ENCODE results near the gene GSTM5.
"Not testable (repeated sequence)": the region's sequence is repeated elsewhere in the genome, so short reads cannot be mapped to it uniquely, and the experiment has no call there.

Gene GSTM5

DNA sequence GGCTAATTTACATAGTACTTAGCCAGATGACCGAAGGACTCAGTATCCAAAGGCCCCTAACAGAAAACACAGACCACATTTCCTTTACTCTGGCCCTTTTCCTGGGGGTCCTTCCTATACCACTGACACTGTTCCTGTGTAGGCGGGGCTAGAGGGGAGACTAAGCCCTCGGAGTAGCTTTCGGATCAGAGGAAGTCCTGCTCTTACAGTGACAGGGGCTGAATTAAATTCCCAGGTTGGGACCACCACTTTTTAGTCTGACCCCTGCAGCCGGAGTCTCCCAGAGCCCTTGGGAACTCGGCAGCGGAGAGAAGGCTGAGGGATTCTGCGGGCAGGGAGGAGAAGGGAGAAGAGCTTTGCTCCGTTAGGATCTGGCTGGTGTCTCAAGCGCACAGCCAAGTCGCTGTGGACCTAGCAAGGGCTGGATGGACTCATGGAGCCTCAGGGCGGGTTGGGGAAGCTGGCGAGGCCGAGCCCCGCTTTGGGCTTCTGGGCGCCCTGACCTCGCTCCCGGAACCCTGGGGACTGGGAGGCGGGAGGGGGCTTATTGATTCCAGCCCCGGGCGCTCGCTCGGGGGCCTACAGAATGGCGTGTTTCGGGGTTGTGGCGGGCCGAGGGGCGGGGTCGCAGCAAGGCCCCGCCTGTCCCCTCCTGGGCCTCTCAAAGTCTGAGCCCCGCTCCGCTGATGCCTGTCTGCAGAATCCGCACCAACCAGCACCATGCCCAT lies at the start of gene GSTM5:
Gene GSTM5 (plus strand): TSS at position 659 of the 728 bp plus-strand sequence. CDS start 62 bp downstream, at position 721.
- DNase-seq (ENCODE audit: insufficient read length, low spot score); FAIRE-seq: not testable (repeated sequence)

GRCh38 chr1:109664671-109665070 lies 47.4 kb upstream of the GSTM5 start:
- FAIRE-seq, result no peak

GRCh38 chr1:109667452-109668122 lies 44.5 kb upstream of the GSTM5 start, which contains the start of gene GSTM2:
Gene GSTM2, plus strand, starts transcription at chr1:109668057. Its CDS starts 59 bp downstream, at chr1:109668116.
- DNase-seq (ENCODE audit: insufficient read length, low spot score), result peak; percentile 45
- no peak for FAIRE-seq

More at GRCh38 chr1:109664671-109665070, 47.4 kb upstream of the GSTM5 start:
- DNase-seq (ENCODE audit: insufficient read length, low spot score), result no peak

DNA sequence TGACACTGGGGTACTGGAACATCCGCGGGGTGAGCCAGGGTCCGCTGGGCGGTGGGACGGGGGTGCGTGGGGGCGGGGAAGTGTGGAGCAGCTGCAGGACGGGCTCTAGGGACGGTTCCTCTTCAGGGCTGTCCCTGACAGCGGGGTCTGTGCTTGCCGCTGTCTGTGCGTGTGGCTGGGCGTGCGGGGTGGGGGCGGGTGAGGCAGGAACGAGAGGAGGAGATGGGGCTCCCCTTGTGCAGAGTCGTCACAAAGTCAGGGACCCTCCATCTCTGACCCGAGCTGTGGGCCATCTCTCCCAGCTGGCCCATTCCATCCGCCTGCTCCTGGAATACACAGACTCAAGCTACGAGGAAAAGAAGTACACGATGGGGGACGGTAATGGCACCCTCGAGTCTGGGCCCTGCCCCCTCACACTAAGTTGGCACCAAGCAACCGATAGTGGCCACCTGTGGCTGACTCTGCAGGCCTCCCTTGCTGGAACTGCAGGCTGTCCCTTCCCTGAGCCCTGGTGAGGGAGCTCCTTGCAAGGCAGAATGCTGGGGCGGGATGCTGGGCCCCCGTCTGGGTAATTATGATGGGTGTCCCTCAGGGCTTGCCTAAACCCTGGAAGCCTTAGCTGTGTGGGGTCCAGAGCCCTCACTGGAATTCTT lies 43.8 kb upstream of the GSTM5 start:
- FAIRE-seq, result no peak
- no peak for DNase-seq (ENCODE audit: insufficient read length, low spot score)

DNA sequence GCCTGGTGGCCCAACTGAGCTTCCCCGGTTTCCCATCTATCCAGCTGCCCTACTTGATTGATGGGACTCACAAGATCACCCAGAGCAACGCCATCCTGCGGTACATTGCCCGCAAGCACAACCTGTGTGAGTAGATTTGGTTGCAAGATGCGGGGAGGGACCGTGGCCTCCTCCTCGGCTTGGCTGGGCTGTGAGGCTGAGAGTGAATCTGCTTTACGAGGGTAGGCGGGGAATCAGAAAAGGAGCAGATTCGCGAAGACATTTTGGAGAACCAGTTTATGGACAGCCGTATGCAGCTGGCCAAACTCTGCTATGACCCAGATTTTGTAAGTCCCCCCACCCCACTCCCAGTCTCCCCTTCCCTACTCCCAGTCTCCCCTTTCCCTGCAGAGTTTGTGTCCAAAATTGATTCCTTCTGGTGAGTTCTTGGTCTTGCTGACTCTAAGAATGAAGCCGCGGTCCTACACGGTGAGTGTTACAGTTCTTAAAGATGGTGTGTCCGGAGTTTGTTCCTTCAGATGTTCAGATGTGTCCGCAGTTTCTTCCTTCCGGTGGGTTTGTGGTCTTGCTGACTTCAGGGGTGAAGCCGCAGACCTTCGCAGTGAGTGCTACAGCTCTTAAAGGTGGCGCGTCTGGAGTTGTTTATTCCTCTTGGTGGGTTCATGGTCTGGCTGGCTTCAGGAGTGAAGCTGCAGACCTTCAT lies 42.7 kb upstream of the GSTM5 start:
- no peak for FAIRE-seq
- no peak for DNase-seq (ENCODE audit: insufficient read length, low spot score)

DNA sequence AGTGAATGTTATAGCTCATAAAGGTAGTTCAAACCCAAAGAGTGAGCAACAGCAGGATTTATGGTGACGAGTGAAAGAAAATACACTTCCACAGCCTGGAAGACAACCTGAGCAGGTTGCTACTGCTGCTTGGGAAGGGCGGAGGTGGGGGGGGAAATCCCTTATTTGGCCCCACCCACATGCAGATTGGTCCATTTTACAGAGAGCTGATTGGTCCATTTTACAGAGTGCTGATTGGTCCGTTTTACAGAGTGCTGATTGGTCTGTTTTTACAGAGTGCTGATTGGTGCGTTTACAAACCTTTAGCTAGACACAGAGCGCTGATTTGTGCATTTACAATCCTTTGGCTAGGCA lies 42.1 kb upstream of the GSTM5 start:
- FAIRE-seq; DNase-seq (ENCODE audit: insufficient read length, low spot score): not testable (repeated sequence)

GRCh38 chr1:109671067-109671466 lies 41.0 kb upstream of the GSTM5 start:
- no peak for DNase-seq (ENCODE audit: insufficient read length, low spot score)
- no peak for FAIRE-seq

DNA sequence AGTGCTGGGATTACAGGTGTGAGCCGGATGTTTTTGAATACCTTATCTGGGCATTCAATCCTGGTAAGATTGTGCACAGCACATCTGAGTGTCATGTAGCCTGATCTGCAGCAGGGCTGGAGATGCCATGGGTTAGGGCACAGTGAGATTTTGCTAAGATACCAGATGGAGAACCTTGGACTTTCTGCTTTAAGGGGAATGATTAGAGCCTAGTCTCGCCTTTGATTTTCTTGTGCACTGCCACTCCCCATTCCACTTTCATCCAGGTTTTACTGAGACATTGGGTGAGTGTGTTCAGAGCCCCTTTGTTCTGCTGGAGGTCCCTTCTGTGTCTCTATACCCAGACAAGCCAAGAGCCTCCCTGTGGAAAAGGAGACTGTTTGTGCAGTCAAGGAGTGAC lies 38.2 kb upstream of the GSTM5 start:
- not testable (repeated sequence) for DNase-seq (ENCODE audit: insufficient read length, low spot score); FAIRE-seq

DNA sequence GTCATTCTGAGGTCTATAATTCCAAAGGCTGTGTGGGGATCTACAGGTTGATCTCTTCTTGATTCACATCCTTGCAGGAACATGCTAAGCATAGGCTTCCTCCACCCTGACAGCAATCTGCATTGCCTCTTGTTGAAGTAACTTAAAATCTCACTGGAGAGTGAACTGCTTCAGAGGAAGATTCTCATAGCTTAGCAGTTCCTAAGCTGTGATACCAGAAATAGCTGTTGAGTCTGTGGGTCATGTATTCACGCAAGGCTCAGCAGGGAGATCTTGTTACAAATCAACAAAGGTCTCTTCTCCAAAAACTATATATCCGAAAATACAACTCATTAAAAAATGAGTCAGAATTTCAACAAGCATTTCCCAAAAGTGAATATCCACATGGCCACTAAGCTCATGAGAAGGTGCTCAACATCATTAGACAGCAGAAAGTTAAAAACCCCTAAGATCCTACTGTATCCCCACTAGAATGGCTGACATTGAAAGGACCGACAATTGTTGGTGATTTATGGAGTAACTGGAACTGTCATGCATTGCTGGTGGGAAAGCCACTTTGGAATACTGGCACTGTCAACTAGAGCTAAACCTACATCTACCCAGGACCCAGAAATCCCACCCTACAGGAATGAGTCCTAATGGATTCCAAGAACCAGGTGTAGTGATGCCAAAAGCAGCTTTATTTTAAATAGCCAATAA lies 35.2 kb upstream of the GSTM5 start:
- not testable (repeated sequence) for DNase-seq (ENCODE audit: insufficient read length, low spot score); FAIRE-seq

DNA sequence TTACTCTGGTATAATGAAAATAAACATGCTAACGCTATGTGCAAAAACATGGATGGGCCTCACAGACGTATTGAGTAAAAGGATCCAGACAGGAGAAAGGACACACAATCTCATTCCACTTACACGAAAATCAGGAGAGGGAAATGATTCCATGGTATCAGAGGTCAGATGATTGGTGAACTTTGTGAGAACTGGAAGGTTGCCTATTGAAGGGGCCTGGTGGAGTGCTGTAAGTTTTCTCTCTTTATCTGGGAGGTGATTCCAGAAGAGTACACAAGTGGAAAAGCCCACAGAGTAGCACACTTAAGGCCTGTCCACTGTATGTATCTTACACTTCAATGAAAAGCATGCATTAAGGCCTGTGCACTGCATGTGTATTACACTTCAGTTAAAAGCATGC lies 34.6 kb upstream of the GSTM5 start:
- FAIRE-seq (no peak), DNase-seq (ENCODE audit: insufficient read length, low spot score) (no peak)

DNA sequence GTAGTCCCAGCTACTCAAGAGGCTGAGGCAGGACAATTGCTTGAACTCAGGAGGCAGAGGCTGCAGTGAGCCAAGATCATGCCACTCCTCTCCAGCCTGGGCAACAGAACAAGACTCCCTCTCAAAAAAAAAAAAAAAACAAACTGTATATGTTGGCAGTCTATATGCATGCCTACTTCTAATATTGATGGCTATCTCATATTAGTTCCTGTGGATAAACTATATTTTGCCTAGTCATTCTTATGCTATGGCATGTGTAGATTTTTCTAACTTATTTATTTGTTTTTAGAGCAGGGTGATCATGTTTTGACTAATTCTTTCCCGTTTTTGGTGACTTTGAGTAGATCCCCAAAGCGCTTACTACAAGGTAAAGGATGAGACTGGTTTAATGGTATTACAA lies 33.4 kb upstream of the GSTM5 start:
- DNase-seq (ENCODE audit: insufficient read length, low spot score), result not testable (repeated sequence)

GRCh38 chr1:109684777-109685176 lies 27.3 kb upstream of the GSTM5 start:
- not testable (repeated sequence) for FAIRE-seq; DNase-seq (ENCODE audit: insufficient read length, low spot score)

More for the DNA sequence above, 33.4 kb upstream of the GSTM5 start:
- FAIRE-seq, result not testable (repeated sequence)

GRCh38 chr1:109685399-109685798 lies 26.7 kb upstream of the GSTM5 start:
- FAIRE-seq; DNase-seq (ENCODE audit: insufficient read length, low spot score): not testable (repeated sequence)

GRCh38 chr1:109685890-109686289 lies 26.2 kb upstream of the GSTM5 start:
- FAIRE-seq; DNase-seq (ENCODE audit: insufficient read length, low spot score): not testable (repeated sequence)

DNA sequence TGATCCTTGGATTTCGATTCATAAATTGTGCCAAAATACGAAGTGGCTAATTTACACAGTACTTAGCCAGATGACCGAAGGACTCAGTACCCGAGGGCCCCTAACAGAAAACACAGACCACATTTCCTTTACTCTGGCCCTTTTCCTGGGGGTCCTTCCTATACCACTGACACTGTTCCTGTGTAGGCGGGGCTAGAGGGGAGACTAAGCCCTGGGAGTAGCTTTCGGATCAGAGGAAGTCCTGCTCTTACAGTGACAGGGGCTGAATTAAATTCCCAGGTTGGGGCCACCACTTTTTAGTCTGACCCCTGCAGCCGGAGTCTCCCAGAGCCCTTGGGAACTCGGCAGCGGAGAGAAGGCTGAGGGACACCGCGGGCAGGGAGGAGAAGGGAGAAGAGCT lies 24.9 kb upstream of the GSTM5 start:
- not testable (repeated sequence) for DNase-seq (ENCODE audit: insufficient read length, low spot score); FAIRE-seq

DNA sequence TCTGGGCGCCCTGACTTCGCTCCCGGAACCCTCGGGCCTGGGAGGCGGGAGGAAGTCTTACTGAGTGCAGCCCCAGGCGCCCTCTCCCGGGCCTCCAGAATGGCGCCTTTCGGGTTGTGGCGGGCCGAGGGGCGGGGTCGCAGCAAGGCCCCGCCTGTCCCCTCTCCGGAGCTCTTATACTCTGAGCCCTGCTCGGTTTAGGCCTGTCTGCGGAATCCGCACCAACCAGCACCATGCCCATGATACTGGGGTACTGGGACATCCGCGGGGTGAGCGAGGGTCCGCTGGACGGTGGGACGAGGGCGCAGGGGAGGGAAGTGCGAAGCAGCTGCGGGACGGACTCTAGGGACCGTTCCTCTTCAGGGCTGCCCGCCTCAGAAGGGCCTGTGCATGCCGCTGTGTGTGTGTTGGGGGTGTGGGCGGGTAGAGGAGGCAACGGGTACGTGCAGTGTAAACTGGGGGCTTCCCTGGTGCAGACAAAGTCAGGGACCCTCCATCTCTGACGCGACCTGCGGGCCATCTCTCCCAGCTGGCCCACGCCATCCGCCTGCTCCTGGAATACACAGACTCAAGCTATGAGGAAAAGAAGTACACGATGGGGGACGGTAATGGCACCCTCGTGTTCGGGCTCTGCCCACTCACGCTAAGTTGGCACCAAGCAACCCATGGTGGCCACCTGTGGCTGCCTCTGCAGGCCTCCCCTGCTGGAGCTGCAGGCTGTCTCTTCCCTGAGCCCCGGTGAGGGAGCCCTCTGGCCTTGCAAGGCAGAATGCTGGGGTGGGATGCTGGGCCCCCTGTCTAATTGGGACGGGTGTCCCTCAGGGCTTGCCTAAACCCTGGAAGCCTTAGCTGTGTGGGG lies 24.2 kb upstream of the GSTM5 start, which contains the start of gene GSTM1:
Gene GSTM1 (plus strand): TSS at position 177 of the 859 bp plus-strand sequence. CDS start 57 bp downstream, at position 234.
- no peak for DNase-seq (ENCODE audit: insufficient read length, low spot score)
- no peak for FAIRE-seq

- FAIRE-seq, result no peak
- DNase-seq (ENCODE audit: insufficient read length, low spot score), result no peak
These were observed 22.1 kb upstream of the GSTM5 start for GRCh38 chr1:109689844-109690405.

DNA sequence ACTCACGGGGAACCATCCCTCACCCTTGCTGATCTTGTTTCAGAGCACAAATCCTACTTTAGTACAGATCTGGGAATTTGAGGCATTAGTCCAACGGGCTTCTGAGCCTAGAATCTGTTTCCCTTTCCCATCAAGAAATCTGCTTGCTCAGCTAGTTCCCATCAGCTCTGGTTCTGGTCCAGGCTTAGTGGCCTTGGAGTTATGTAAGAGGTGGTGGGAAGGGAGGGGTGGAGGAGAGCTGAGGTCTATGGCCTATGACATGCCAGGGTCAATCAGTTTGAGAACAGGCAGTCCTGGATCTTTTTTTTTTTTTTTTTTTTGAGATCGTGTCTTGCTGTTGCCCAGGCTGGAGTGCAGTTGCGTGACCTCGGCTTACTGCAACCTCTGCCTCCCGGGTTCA lies 20.3 kb upstream of the GSTM5 start:
- FAIRE-seq (no peak), DNase-seq (ENCODE audit: insufficient read length, low spot score) (no peak)

GRCh38 chr1:109694400-109694799 lies 17.7 kb upstream of the GSTM5 start:
- not testable (repeated sequence) for FAIRE-seq; DNase-seq (ENCODE audit: insufficient read length, low spot score)

Data from HTR-8/SVneo (cell line).